GM21526 (cell line): Measurements from ENCODE around the gene SEC63.

ENCODE experiments used
- ATAC-seq: cut with Tn5 transposase; IDR thresholded peaks from one replicate; pipeline ENCODE4 v1.9.1; 2021; ENCODE audit warnings: moderate library complexity; ENCODE audit not compliant: unreplicated experiment, low FRiP score

Gene SEC63

GRCh38 chr6:107822176-107823046 lies 135.6 kb downstream of the SEC63 start:
- no peak for ATAC-seq

DNA sequence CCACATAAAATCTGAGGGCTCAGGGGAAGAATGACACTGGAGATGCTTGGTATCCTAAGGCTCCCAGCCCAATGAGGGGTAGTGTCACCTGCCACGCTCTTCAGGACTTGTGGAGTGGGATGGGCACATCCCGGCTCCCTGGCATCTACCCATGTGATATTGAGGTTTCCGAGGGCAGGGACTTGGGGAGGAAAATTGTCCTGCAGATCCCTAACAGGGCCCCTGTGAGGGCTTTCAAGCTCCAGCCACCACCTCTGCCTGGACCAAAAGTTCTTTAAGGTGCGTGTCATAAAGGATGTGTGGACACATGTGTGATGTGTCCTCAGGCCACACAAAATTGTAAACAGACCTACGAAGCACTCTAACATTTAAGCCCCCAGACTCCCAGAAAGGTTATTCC lies 136.4 kb downstream of the SEC63 start:
- no peak for ATAC-seq

DNA sequence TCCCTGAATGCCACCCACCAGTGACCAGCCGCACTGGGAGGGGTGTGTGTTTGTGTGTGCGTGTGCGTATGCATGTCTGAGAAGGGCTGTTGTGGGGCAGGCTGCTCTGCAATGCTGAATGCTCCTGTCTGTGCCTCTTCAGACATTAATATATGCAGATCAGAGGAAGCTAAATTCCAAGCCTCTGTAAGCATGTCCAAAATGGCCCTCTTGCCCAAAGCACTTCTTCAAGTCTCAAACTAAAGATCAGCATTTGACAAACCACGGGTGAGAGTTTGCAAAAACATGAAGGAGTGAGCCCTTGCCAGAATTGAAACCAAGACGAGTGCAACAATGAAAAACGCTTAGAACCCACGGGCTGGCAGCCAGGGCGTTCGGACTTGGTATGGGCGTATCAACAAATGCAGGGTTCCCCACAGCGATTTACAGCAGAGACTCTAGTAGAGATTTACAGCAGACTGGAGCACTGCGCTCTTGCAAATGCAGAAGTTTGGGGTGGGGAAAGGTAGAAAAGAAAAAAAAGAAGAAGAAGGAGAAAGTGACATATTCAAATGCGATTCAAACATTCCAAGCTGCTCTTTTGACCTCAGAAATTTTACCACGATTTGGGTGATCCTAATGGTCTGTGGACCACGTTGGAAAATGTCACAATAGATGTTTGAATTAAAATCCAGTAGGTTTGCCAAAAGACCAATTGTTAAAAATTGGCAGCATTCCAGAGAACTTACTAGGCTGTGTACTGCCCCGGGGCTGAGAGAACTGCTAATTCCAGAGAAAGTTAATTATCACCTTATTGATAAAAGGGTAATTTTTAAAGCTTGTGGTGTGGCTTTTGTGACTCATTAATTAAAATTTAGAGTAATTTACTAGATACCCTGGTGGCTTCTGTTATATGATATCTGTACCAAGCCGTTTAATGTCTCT lies 137.4 kb downstream of the SEC63 start:
- no peak for ATAC-seq

DNA sequence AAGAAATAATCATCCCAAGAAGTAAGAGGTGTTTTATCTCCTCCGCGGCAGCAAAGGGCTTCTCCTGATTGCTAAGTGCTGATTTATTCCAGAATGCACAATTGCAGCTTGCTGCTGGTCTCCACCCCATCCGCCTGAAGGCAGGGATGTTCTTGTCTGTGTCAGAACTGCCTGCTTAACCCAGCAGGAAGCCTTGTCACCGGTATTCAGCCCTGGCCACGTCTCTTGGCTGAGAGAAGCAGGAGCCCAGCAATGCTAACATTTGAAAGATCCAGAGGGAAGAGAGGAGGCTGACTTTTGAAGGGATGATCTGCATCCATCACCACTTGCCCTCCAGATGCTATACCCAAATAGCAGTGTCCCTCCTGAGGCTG lies 138.1 kb downstream of the SEC63 start:
- no peak for ATAC-seq

DNA sequence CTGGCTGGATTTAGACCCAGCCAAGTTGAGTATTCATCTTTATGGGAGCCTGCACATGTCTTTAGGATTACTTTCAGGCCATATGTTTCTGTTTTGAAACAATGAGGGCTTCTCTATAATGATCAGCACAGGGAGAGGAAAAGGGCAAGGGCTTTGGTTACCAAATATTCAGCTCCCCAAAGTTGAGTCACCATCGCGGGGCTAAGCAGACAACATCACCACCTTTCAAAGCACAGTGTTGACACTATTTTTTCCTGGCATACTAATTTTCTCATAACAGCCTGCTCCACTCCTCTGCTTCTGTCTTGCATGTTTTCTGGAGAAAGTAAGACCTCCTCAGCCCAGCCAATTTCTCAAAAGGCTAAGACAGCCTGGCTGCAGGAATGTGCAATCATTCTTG lies 138.8 kb downstream of the SEC63 start:
- no peak for ATAC-seq

DNA sequence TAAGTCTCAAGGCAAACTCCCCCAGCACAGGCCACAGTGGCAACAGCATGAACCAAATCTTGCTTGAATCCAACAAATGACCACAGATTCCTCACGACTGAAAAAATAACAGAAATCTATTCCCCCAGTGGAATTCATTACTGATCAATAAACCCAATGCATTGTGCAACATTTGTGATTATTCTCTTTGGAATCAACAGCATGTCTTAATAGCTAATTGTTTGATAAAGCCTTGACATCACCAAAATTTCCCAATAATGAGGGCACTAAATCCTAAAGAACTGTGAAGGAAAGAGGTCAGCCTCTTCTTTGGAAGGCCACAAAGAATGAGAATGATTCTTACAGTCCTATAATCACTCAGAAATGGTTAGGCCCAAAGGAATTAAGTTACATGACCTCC lies 139.7 kb downstream of the SEC63 start:
- no peak for ATAC-seq

DNA sequence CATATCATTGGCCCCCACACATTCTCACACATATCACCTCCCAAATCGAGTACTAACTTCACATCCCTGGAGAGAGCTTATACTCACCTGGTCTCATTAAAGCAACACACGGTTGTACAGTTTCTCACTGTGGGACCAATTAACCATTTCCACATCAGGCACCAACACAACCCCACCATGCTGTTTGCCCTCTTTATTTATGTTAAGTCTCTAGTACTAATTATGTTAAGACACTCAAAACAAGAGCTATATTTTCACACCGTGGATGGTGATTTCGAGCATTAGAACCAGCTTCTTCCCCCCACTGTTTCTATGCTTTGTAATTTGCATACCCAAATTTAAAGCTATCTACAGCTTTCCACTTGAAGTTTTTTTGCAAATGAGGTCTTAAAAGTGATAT lies 140.2 kb downstream of the SEC63 start:
- no peak for ATAC-seq
